ENCODE results near the gene DMTF1. TPM values are rescaled to one million over a fixed set of nuclear protein-coding genes. Genes with fewer than 3 reads are reported as not detected.

The DMTF1 gene
- total RNA-seq, 1 donor from 2014 or later = 65.6 TPM

DNA sequence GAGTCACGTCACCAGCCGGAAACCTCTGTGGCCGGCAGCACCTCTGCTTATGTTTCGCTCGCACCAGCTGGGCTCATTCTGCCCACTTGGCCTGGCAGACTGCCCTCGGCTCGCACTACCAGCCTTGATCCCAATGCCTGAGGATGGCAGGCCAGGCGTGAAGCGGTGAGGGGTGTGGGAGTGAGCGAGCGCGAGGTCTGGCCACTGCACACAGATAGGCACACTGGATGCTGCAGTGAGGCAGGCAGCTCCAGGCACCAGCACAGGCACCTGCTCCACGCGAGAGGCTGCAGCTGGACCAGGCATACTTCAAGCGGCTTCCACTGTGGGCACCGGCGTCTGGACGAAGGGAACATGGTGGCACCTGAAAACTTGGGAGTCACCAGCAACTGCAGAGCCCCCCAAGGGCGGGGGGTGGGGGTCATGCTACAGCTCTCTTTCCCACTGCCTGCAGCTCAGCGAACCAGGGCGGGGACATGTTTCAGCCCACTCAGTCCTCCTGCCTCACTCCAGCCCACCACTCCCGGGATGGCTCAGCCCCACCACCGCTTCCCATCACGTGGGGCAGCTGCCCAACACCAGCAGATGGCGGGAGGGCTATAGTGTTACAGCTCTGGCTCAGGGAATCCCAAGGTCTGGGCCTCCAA, 5.4 kb upstream of the DMTF1 start:
- no peak for DNase-seq (ENCODE audit: low spot score)

DNA sequence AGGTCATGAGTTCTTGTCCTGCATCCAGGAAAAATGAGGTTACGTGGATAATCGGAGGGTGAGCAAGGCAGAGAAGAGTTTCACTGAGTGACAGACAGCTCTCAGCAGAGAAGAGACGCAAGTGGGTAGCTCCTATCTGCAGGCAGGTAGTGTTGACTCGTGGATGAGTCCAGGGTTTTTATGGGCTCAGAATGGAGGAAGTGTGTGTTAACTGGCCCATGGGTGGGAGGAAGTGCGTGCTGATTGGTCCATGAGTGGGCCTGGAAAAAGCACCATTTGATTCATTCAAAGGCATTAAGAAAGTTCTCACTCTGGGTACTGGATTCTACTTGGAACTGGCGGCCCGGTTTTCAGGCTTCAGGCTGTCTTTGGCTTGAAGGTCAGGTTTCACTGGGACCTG, 4.8 kb upstream of the DMTF1 start:
- no peak for DNase-seq (ENCODE audit: low spot score)

DNA sequence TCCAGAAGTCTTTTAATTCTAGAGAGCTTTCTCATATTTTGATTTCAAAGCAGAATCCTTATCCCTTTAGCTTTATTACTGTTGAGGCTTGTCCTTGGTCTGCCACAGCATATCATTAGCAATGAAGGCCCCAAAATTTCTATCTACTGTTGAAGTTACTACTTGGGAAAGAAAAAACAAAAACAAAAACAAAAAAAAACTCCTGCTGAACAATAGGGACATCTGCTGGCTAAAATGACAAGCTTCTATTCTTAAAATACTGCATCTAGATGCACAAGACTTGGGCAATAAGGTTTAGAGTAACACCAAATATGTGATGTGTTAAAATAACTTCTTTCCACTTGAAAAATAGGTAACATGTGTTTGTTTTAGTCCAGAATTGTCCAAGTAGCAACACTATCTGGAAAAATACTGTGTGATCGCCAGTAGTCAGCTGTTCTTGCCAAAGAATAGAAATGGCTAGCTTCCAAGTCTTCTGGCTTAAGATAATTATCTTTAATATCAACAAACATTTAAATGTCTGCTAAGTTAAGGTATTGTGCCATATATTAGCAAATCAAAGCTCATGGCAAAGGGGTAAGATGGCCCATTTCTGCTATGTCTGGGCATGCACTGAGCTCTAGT, 3.8 kb upstream of the DMTF1 start:
- no peak for DNase-seq (ENCODE audit: low spot score)

DNA sequence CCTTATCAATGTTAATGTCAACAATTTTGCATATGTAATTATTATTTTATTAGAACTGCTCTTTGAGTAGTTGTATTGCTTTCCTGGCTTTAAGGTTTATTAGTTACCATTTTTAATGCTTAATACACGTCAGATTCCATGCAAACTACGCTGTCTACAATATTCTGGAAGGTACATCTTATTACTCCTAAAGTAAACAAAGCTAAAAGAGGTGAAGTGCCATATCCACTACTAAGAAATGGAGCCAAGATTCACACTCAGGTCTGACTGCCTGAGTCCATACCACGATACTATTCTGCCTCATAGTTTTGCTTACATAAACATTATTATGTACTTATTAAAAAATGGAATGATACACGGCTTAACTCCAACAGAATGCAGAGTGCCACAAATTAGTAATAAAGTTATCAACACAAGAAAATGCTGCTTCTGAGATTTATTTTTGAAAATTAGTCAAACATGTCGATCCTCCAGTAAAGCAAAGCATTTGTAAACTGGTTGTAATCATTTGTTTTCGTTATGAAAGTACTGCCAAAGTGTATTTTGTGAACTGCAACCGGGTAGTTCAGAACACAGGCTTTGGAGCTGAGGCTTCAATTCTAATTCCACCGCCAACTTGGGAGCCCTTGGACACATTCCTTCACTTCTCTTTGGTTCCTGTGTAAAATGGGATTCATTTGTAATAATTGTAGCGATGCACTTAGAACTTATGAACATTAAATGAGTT, 1.1 kb upstream of the DMTF1 start:
- DNase-seq (ENCODE audit: low spot score) = no peak

DNA sequence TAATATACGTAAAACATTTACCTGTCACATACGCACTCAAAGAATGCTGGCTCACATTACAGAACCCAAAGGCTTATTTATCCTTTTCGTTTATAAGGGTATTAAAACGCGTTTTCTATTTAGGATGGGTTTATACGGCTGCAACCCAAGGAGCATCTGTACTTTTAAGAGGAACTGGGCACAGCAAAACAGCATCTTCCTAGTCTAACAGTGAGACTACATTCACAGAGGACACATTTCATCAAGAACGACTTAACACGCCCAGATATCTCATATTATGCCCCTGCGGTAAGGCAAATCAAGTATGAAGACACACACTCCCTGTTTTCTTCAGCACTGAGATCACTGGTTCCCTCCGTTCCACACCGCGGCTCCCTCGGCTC, 533 bp upstream of the DMTF1 start:
- no peak for DNase-seq (ENCODE audit: low spot score)

DNA sequence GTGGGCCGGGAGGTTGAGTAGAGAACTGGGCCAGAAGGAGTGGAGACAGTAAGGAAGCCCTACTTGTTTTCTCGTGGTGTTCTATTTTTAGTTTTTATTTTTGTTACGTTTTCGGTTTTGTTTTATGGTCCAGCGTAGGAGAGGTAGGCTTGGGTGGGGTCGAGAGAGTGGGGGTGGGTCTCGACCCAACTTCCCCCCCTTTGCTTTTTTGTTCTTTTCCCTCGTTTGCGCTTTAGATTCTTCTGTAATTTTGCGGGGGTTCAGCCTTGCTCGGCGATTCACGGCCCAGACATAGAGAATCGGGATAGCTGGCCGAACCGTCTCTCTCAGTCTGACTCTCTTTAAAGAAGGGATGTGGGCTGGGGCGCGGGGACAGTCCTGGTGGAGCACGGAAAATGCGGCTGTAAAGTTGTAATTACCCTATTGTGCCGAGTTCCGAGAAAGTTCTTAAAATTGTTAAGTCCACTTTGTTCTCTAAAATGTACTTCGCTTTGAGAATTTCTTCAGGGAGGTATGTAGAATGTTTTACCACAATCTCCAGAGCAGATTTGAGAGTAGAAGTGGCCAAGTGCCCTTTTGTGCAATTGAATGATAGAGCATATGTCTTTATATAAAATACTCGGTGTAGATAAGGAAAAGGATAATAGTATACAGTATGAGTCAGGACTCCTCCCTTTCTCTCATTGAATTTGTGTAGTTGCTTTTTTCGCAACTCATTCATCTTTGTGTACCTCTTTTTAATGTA, 816 bp downstream of the DMTF1 start:
- peak; percentile 26 for DNase-seq (ENCODE audit: low spot score)

DNA sequence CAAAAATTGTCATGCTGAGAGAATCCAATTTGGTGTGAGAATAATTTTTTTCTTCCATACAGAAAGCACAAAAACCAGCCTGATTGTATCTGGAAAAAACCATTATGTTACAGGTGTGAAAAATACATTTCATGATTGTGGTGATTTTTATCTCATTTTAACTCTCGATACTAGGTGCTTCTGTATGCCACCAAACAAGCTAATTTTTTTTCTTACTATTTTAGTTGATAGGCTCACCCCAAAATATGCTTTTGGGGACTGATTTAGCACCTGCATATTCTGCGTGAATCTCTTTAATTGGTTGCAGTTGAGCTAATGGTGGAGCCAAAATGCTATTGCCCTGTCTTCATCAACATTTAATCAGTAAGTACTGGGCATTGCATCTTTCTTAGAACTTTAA, 1.9 kb downstream of the DMTF1 start:
- no peak for DNase-seq (ENCODE audit: low spot score)

DNA sequence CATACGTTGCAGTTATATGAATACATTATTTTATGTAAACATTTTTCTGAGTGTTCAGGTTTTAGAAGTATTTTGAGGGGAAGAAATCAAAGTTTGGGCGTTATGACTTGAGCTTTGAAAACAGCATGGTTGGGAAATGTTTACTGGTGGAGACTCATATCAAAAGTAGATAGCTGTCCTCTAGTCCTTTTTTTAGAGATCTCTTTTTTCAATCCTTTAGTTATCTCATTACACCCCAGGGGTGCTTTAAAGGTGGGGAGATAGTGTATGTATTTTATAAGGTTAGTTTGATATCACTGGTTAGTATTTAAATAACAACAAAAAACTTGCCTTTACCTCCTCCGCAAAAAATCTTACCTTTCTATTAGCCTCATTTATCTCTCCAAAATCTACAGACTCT, 2.3 kb downstream of the DMTF1 start:
- DNase-seq (ENCODE audit: low spot score) = no peak

DNA sequence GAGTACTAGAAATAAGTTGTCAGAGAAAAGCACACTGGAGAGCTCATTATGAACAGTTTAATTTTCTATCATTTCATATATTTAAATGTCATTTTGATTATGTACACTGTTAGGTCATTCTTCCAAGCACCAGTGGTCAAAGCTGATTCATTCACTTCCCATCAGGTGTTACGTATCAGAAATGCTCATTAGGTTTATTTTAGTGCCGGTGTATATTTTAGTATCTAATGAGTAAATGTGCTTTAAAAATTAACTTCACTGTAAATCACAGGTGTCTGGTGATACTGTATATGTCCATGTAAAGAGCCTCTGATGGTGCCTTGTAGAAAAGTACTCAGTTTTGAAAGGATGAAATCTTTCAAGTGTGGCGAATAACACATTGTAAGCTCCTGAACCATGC, 3.5 kb downstream of the DMTF1 start:
- DNase-seq (ENCODE audit: low spot score) = no peak

DNA sequence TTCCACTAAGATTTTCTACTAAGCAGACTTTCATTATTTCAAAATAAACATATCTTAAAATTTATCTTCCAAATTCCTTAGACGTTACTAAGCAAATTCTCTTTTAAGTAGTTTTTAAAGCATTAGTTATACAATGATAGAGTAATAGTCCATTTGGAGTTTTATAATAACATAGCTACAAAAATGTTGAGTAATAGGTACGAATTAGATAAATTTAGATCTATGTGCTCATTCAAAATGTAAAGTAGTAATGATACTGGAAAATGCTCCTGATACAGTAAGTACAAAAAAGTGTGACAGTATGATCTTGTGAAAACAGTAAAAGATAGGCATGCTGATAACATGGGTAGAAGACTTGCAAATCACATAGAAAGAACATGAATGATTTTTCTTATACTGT, 4.5 kb downstream of the DMTF1 start:
- no peak for DNase-seq (ENCODE audit: low spot score)

DNA sequence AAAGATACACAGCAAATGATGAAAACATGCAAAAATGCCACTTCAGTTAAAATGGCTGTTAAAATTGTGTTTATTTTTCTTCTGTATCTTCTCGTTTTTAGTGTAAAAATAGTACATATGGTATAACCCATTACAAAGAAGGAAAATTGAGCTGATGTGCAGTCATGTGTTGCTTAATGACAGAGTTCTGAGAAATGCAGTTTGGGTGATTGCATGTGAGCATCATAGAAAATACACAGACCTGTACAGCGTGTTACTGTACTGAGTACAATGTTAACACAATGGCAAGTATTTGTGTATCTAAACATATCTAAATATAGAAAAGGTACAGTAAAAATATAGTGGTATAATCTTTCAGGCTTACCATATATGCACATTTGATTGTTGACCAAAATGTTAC, 7.3 kb downstream of the DMTF1 start:
- DNase-seq (ENCODE audit: low spot score) = no peak

DNA sequence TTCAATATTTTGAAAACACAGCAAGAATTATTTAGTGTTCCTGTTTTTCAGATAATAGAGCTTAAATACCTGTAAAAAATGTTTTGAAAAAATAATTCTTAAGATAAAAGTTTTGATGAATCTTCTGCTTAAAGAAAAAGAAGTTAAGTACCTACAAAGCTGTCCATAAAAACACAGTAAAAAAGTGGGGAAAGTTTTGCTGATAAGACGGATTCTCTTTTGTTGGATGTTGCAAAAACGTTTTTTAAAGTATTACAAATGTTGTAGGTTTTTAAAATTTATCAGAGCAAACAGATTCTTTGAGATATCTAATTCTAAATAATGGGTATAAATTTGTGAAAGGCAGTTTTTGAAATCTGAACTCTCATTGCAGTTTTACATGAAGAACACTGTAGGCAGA, 12.2 kb downstream of the DMTF1 start:
- no peak for DNase-seq (ENCODE audit: low spot score)

DNA sequence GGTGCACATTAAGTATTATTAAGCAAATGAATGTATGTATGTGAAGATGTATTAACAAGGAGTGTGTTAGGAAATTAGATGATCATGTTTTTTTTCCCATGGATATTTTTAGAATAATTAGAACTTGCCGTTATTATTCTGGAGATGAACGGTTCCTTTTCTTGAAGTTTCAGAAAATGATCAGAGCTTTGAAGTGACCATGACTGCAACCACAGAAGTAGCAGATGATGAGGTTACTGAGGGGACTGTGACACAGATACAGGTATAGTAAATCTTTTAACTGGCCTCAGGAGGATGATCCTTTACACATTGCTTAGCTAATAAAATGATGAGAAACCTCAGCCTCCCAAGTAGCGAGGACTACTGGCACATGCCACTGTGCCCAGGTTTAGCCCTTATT, 18.6 kb downstream of the DMTF1 start:
- no peak for DNase-seq (ENCODE audit: low spot score)

DNA sequence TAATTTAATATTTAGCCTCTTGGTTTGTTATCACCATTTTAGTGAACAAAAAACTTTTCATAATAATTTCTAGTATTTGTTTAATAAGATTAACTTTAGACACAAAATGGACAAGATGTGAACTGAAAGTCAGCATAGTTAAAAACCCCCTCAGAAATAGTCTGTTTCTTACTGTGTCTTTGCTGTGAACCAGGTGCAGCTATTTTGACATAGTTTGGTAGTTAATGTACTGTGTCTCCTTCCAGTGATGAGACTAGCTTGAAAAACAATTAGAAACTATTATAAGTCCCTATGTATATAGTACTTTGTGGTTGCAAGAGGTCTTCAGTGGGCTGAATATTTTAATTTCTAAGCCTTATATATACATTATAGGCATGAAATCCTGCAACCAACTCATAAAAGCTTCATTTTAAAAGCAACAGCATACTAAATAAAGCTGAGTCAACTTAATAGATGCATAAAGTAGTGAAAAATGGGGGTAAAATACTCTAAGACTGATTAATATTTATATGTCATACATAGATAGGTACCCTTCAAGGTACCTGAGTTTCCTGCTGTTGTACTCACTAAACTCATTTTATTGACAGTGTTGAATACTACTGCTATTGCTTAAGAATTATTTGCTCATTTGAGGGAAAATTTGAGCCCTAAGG, 19.2 kb downstream of the DMTF1 start:
- no peak for DNase-seq (ENCODE audit: low spot score)

DNA sequence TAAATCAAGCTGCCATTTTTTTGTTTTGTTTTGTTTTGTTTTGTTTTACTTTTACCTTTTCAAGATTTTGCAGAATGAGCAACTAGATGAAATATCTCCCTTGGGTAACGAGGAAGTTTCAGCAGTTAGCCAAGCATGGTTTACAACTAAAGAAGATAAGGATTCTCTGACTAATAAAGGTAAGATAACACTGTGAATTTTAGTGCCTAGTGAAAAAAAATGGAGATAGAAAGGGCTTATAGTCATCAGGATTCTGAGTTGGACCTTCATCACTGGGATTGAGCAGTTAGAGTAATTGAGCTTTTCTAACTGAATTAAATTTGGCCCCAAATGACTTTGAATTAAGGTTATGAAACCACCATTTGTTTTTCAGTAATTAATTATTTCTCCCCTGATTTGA, 21.2 kb downstream of the DMTF1 start:
- no peak for DNase-seq (ENCODE audit: low spot score)

DNA sequence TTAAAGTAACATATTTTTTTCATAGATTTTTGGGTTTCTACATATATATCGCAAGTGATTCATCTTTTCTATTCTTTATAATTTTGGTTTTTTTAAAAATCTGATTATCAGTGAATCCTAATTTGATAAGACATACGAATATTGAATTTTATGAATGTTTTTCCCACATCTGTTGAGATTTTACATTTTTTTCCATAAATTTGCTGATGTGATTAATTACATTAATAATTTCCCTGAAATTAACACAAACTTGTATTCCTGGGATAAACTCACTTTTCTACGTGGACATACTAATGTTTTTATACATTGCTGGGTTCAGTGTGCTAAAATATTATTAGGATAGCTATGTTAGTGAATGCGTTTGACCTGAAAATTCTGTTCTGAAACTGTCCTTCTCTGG, 26.1 kb downstream of the DMTF1 start:
- no peak for DNase-seq (ENCODE audit: low spot score)

DNA sequence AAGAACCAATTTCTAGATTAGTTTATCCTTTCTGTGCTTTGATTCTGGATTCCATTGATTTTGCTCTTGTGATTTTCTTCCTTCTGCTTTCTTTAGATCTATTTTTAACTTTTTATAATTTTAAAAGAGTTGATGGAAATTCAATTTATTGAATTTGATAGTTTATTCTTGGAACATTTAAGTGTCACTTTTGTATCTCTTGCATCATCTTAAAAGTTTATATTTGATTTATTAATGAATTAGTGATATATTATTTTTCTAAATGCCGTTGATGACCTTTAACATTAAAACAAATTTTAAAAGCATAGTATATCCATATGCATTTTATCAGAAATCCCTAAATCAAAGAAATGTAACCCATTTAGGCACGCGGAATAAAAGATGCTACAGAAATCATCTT, 26.9 kb downstream of the DMTF1 start:
- no peak for DNase-seq (ENCODE audit: low spot score)

DNA sequence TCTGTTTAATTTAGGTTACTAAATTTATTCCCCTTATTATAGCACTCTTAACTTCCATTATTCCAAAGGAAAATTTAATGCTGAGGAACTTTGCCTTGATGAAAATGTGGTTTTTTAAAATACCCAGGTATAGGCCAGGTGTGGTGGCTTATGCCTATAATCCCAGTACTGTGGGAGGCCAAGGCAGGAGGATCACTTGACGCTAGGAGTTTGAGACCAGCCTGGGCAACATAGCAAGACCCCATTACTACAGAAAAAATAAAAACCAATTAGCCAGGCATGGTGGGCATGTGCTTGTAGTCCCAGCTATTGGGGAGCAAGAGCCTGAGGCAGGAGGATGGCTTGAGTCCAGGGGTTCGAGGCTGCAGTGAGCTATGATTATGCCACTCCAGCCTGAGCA, 34.9 kb downstream of the DMTF1 start:
- no peak for DNase-seq (ENCODE audit: low spot score)

DNA sequence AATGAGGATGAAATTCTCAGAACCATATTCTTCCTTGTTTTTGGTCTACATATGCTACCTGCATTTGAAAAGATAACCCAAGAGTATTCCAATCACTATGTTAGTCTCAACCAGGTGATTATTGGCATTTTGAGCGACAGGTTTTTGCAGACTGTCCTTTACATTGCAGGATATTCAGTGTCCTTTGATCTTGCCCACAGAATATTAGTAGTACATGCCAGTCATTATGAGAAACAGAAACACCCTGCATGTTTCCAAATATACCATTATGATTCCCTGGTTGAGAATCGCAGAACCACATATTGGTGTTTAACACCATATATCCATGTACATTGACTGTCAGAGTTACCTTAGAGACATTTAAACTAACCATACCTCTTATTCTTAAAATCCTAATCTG, 36.7 kb downstream of the DMTF1 start:
- no peak for DNase-seq (ENCODE audit: low spot score)

DNA sequence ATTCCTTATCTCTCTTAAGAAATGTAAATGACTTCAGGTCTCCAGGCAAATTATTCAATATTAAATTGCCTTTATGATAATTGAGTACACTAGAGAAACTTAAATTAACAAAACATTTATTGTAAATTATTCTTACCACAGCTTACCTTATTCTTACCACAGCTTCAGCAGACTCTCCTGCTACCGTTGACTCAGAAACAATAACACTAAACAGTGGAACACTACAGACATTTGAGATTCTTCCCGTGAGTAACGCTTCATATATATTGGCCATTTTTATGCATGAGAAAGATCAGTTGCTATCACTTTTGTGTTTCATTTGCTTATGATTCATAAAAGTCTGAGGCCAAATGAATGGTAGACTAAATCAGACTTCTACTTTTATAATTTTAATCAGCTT, 38.5 kb downstream of the DMTF1 start:
- DNase-seq (ENCODE audit: low spot score) = no peak

DNA sequence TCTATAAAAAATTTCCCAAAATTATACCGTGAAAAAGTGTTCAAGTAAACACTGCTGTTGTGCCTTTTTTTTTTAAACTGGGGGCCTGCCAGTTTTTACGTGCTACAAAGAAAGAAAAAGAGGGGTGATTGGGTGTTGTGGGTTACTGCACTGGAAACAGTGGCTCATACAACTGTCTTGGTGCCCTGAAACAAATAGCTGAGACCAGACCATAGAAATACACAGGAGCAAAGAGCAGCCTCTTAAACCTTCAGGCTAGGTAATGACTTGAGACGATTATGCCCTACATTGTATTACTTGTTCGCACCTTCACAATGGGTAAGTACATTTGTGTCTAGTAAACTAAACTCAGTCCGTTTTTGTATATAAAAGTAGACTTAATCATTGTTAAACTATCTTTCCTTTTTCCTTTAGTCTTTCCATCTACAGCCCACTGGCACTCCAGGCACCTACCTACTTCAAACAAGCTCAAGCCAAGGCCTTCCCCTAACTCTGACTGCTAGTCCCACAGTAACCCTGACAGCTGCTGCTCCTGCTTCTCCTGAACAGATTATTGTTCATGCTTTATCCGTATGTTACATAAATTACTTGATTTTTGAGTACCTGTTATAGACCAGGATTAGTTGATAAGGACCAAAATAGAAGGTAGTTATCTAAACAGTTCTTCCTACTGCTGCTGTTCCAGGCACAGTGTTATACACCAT, 40.7 kb downstream of the DMTF1 start:
- DNase-seq (ENCODE audit: low spot score) = no peak

DNA sequence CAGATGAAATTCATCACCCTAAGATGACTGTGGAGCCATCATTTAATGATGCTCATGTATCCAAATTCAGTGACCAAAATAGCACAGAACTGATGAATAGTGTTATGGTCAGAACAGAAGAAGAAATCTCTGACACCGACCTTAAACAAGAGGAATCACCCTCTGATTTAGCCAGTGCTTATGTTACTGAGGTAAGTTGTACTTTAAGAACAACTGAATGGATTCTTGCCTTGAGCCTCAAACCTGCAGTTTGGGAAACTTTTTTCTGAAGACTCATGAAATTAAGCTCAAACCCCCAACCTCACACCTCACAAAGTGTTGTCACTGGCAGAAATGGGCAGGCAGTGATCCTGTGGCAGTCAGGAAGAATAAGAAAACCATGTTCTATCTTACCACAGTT, 41.7 kb downstream of the DMTF1 start:
- DNase-seq (ENCODE audit: low spot score) = no peak
